ENCODE results near the gene GSE1. TPM values are rescaled to one million over a fixed set of nuclear protein-coding genes. Genes with fewer than 3 reads are reported as not detected.
A peak's percentile ranks its signal among the peaks of the same experiment; 100 is the strongest.

GSE1 gene
- total RNA-seq, 4 donors from 2014 or later, result 100 to 139 (median 120) TPM

- Histone ChIP-seq H3K4me3 (peak overlapping the region in 1 of 4 donors; percentile 1), H3K27me3 (no peaks in the 10 kb centered on the region), H3K9me3 (no peaks in the 10 kb centered on the region), H3K4me1 (peaks cover 57 to 90% (median 81%) of the 10 kb centered on the region in 4 donors), H3K36me3 (no peaks in the 10 kb centered on the region), H3K27ac (peak overlapping the region; percentile 84 to 96 (median 87))
- no peak for TF ChIP-seq CTCF (IDR thresholded peaks at IDR 0.05)
- TF ChIP-seq POLR2AphosphoS5 (IDR thresholded peaks at IDR 0.05), result no peak
- no peak for TF ChIP-seq EP300 (IDR thresholded peaks at IDR 0.05; ENCODE audit: low read depth)
- no peak for TF ChIP-seq POLR2A (IDR thresholded peaks at IDR 0.05)
- in situ Hi-C loops (cut with MboI; ENCODE audit: low pct_ligation_motif_present in 1 of 4, low pct_unique_long_range_greater_than_20kb in 1 of 4, low sequenced_read_pairs in 3 of 4) (no loop called here), intact Hi-C loops (cut with DNase I; ENCODE audit: low total_unique reads) (no loop called here)
- 54% methylated on average over 13 of the region's 13 CpGs; no CpG with 5 or more reads in 1 of the 2 donors for WGBS, 2 donors (ENCODE audit: low coverage in 1 of 2)
- no peak for DNase-seq
Observed at GRCh38 chr16:85570213-85570734, 42.8 kb upstream of the GSE1 start.

- H3K9me3 ChIP-seq, result no peaks in the 10 kb centered on the region
- DNase-seq, result peak; percentile 58
Observed at GRCh38 chr16:85570735-85571562, 42.2 kb upstream of the GSE1 start.

GRCh38 chr16:85571563-85571812 lies 41.6 kb upstream of the GSE1 start:
- no peaks in the 10 kb centered on the region for H3K9me3 ChIP-seq
- H3K27me3 ChIP-seq, result no peaks in the 10 kb centered on the region
- no peaks in the 10 kb centered on the region for H3K36me3 ChIP-seq
- peaks cover 52 to 88% (median 81%) of the 10 kb centered on the region in 4 donors for H3K4me1 ChIP-seq
- in situ Hi-C loops (cut with MboI; ENCODE audit: low pct_ligation_motif_present in 1 of 4, low pct_unique_long_range_greater_than_20kb in 1 of 4, low sequenced_read_pairs in 3 of 4), result no loop called here
- DNase-seq, result no peak
- WGBS, 2 donors (ENCODE audit: low coverage in 1 of 2), result 71 to 87% methylated on average over 1 to 7 of the region's 7 CpGs
- intact Hi-C loops (cut with DNase I; ENCODE audit: low total_unique reads), result no loop called here
- H3K27ac ChIP-seq, result peak overlapping the region; percentile 34 to 96 (median 86)
- TF ChIP-seq POLR2A (IDR thresholded peaks at IDR 0.05), result no peak
- TF ChIP-seq POLR2AphosphoS5 (IDR thresholded peaks at IDR 0.05), result no peak
- no peak for TF ChIP-seq EP300 (IDR thresholded peaks at IDR 0.05; ENCODE audit: low read depth)
- no peak for TF ChIP-seq CTCF (IDR thresholded peaks at IDR 0.05)
- no peak overlapping the region for H3K4me3 ChIP-seq

More at GRCh38 chr16:85570735-85571562, 42.2 kb upstream of the GSE1 start:
- WGBS, 2 donors (ENCODE audit: low coverage in 1 of 2), result 40 to 70% methylated on average over 1 to 24 of the region's 24 CpGs
- H3K36me3 ChIP-seq, result no peaks in the 10 kb centered on the region
- no peaks in the 10 kb centered on the region for H3K27me3 ChIP-seq
- peak overlapping the region in 1 of 4 donors; percentile 1 for H3K4me3 ChIP-seq
- in situ Hi-C loops (cut with MboI; ENCODE audit: low pct_ligation_motif_present in 1 of 4, low pct_unique_long_range_greater_than_20kb in 1 of 4, low sequenced_read_pairs in 3 of 4) (no loop called here), intact Hi-C loops (cut with DNase I; ENCODE audit: low total_unique reads) (no loop called here)
- TF ChIP-seq POLR2AphosphoS5 (IDR thresholded peaks at IDR 0.05) (no peak), EP300 (IDR thresholded peaks at IDR 0.05; ENCODE audit: low read depth) (no peak), CTCF (IDR thresholded peaks at IDR 0.05) (no peak)
- H3K4me1 ChIP-seq, result peaks cover 57 to 90% (median 81%) of the 10 kb centered on the region in 4 donors
- H3K27ac ChIP-seq, result peak overlapping the region; percentile 84 to 96 (median 87)

- in situ Hi-C loops (cut with MboI; ENCODE audit: low pct_ligation_motif_present in 1 of 4, low pct_unique_long_range_greater_than_20kb in 1 of 4, low sequenced_read_pairs in 3 of 4), result no loop called here
- H3K4me3 ChIP-seq, result no peak overlapping the region
- 74% methylated on average over 10 of the region's 10 CpGs; no CpG with 5 or more reads in 1 of the 2 donors for WGBS, 2 donors (ENCODE audit: low coverage in 1 of 2)
- TF ChIP-seq POLR2A (IDR thresholded peaks at IDR 0.05), result no peak
- no peak for TF ChIP-seq EP300 (IDR thresholded peaks at IDR 0.05; ENCODE audit: low read depth)
- no peak for TF ChIP-seq CTCF (IDR thresholded peaks at IDR 0.05)
- no peak for TF ChIP-seq POLR2AphosphoS5 (IDR thresholded peaks at IDR 0.05)
- peaks cover 51 to 91% (median 83%) of the 10 kb centered on the region in 4 donors for H3K4me1 ChIP-seq
- peak; percentile 54 for DNase-seq
- H3K27me3 ChIP-seq, result no peaks in the 10 kb centered on the region
- H3K36me3 ChIP-seq, result no peaks in the 10 kb centered on the region
- intact Hi-C loops (cut with DNase I; ENCODE audit: low total_unique reads), result no loop called here
- H3K9me3 ChIP-seq, result no peaks in the 10 kb centered on the region
- peak overlapping the region; percentile 81 to 96 (median 86) for H3K27ac ChIP-seq
Observed at GRCh38 chr16:85571813-85572619, 41.1 kb upstream of the GSE1 start.
